K562 (cell line): ENCODE measurements around the gene FUCA2. TPM values are rescaled to one million over a fixed set of nuclear protein-coding genes. Genes with fewer than 3 reads are reported as not detected.

ENCODE experiments used
- ATAC-seq: fragments of 200-7000 bp; cut with Tn5 transposase; 3 replicates; pipeline ENCODE4 v1.9.1; 2020; ENCODE audit warnings: moderate library complexity
- BruUV-seq: library from RNA; stranded (reverse); fragments of 400-500 nt; replicated peaks from 2 replicates; lab custom pipeline; 2021; lab: Mats Ljungman, UMichigan
- CTCF ChIA-PET: fragments of 300-600 bp; formaldehyde crosslinking; extraction: SDS; loops from one replicate; lab custom pipeline; 2021; ENCODE audit warnings: low intra/inter-chr PET ratio; lab: Yijun Ruan, JAX
- POLR2A ChIA-PET: fragments of 300-600, 350-650 bp; sonication (Branson Sonifier 250); formaldehyde crosslinking; extraction: SDS; loops from one replicate; lab custom pipeline; 2021; ENCODE audit warnings: antibody characterized with exemption, inconsistent platforms; lab: Yijun Ruan, JAX
- DNase-seq, 4 experiments: peaks; one replicate each; pipeline versions ENCODE4 v3.0.0 to v3.0.0-alpha.2; 2011 to 2018; ENCODE audit warnings: low spot score in 3 of 4, mixed read lengths in 3 of 4; ENCODE audit errors: extremely low read depth in 1 of 4
- FAIRE-seq: peaks from 2 replicates; lab custom pipeline; 2011; peaks lifted over from hg19 to GRCh38; lab: Jason Lieb, UNC
- H2AFZ ChIP-seq: 2 replicates; pipeline ENCODE4 v1.6.0; 2011; ENCODE audit warnings: low read depth, low read length, control low read depth, inconsistent platforms
- H3K27ac ChIP-seq: fragments of 200-600 bp; 3 replicates; pipeline ENCODE4 v1.8.0; 2011; ENCODE audit warnings: low read depth, mild to moderate bottlenecking, control low read depth, inconsistent platforms, low read length, moderate library complexity, mixed read lengths; ENCODE audit errors: extremely low read depth
- H3K27me3 ChIP-seq, 2 experiments: fragments of 300-600 bp in 1 of 2; 2 replicates in 1 of 2; 3 replicates in 1 of 2; pipeline versions ENCODE4 v1.6.0 to v1.8.0; 2011; ENCODE audit warnings: inconsistent platforms in 2 of 2, low read length in 2 of 2, mild to moderate bottlenecking in 1 of 2, mixed read lengths in 1 of 2, moderate library complexity in 1 of 2; ENCODE audit not compliant: control insufficient read depth in 2 of 2, insufficient read depth in 2 of 2
- H3K36me3 ChIP-seq: fragments of 300-600 bp; 3 replicates; pipeline ENCODE4 v1.8.0; 2011; ENCODE audit warnings: mild to moderate bottlenecking, low read length, inconsistent platforms; ENCODE audit not compliant: control insufficient read depth, insufficient read depth
- H3K4me1 ChIP-seq, 2 experiments: fragments of 200-600 bp in 1 of 2; replicated peaks in 1 of 2; 2 replicates in 1 of 2; 3 replicates in 1 of 2; pipeline versions ENCODE4 v1.5.1 to v1.8.0; 2011; ENCODE audit warnings: inconsistent platforms in 2 of 2, low read length in 2 of 2, mild to moderate bottlenecking in 1 of 2, mixed read lengths in 1 of 2, moderate library complexity in 1 of 2; ENCODE audit not compliant: control insufficient read depth in 2 of 2, insufficient read depth in 2 of 2
- H3K4me2 ChIP-seq: 2 replicates; pipeline ENCODE4 v1.6.1; 2011; ENCODE audit warnings: low read length, control low read depth, inconsistent platforms, mixed read lengths; ENCODE audit not compliant: insufficient read depth
- H3K4me3 ChIP-seq: fragments of 200-600 bp; sonication (generic), shearing (Covaris generic); 2 replicates; pipeline ENCODE4 v1.5.1; 2016; ENCODE audit warnings: control low read depth, inconsistent platforms
- H3K79me2 ChIP-seq: fragments of 200-600 bp; 3 replicates; pipeline ENCODE4 v1.8.0; 2011; ENCODE audit warnings: low read length, inconsistent platforms; ENCODE audit not compliant: control insufficient read depth, insufficient read depth
- H3K9ac ChIP-seq, 2 experiments: 2 replicates each; pipeline versions ENCODE4 v1.6.0 to v1.6.1; 2011; ENCODE audit warnings: low read depth in 2 of 2, low read length in 2 of 2, control low read depth in 1 of 2, inconsistent platforms in 1 of 2, mild to moderate bottlenecking in 1 of 2, mixed read lengths in 1 of 2; ENCODE audit not compliant: insufficient read depth in 1 of 2
- H3K9me1 ChIP-seq: one replicate; pipeline ENCODE4 v1.6.0; 2011; ENCODE audit warnings: inconsistent platforms, mild to moderate bottlenecking, low read length, moderate library complexity; ENCODE audit not compliant: control insufficient read depth, insufficient read depth
- H3K9me3 ChIP-seq: replicated peaks from 2 replicates; pipeline ENCODE4 v1.5.1; 2011; ENCODE audit warnings: low read depth, low read length, inconsistent platforms; ENCODE audit not compliant: control insufficient read depth, insufficient read depth
- H4K20me1 ChIP-seq: replicated peaks from 2 replicates; pipeline ENCODE4 v1.6.1; 2011; ENCODE audit warnings: low read length, inconsistent platforms, mixed read lengths; ENCODE audit not compliant: control insufficient read depth, insufficient read depth
- FOXM1 ChIP-seq, 2 experiments: fragments of 450-650 bp in 1 of 2; sonication (generic) in 1 of 2; formaldehyde crosslinking in 1 of 2; IDR thresholded peaks; 2 replicates each; pipeline versions ENCODE4 v1.6.1 to v1.9.0; 2017 to 2022; ENCODE audit warnings: low read depth in 2 of 2, mild to moderate bottlenecking in 2 of 2, missing genetic modification reagents in 1 of 2, moderate library complexity in 1 of 2
- HNRNPK ChIP-seq: fragments of 200-400 bp; formaldehyde crosslinking; IDR thresholded peaks from one replicate; pipeline ENCODE4 v1.6.1; 2018; ENCODE audit warnings: mild to moderate bottlenecking, low read depth, low read length; ENCODE audit not compliant: poor library complexity, severe bottlenecking
- MAFF ChIP-seq: IDR thresholded peaks from 2 replicates; pipeline ENCODE4 v1.6.1; 2012; ENCODE audit warnings: low read length, improper control_type of control experiment
- RAD21 ChIP-seq, 2 experiments: fragments of 250-450 bp in 1 of 2; fragments of 450-650 bp in 1 of 2; sonication (Bioruptor Pico) in 1 of 2; formaldehyde crosslinking in 1 of 2; IDR thresholded peaks in 1 of 2; conservative IDR thresholded peaks in 1 of 2; 2 replicates each; pipeline versions ENCODE4 v1.4.0 to v1.8.0; 2020 to 2022; ENCODE audit warnings: mild to moderate bottlenecking in 2 of 2, moderate library complexity in 1 of 2
- ZFP30 ChIP-seq: fragments of 250-450 bp; sonication (Bioruptor Pico); IDR thresholded peaks from 2 replicates; pipeline ENCODE4 v1.8.0; 2022; ENCODE audit warnings: moderate library complexity, mild to moderate bottlenecking, inconsistent platforms, borderline replicate concordance
- ZNF395 ChIP-seq: fragments of 200-800 bp; sonication (Bioruptor generic); IDR thresholded peaks from 2 replicates; pipeline ENCODE4 v1.6.1; 2017; ENCODE audit warnings: missing genetic modification characterization, missing compliant biosample characterization
- ZNF79 ChIP-seq: fragments of 250-450 bp; sonication (Bioruptor Pico); IDR thresholded peaks from 2 replicates; pipeline ENCODE4 v1.4.0; 2020; ENCODE audit warnings: low read depth, mild to moderate bottlenecking, moderate library complexity
- whole genome bisulfite sequencing: fragments of 100-300 bp; shearing (Covaris generic); methylation state at CpG from one replicate; pipeline ENCODE4 v1.1.6; 2016; ENCODE audit warnings: low coverage, mixed read lengths; ENCODE audit not compliant: insufficient coverage; ENCODE audit errors: missing lambda C conversion rate; 5-methylcytosine and 5-hydroxymethylcytosine counted together
- in situ Hi-C: fragments of 300-500 bp; cut with MboI; formaldehyde crosslinking; loops from 4 replicates; pipeline ENCODE4 v1.15.0; 2018; ENCODE audit warnings: inconsistent platforms, mixed read lengths
- intact Hi-C: fragments of 100-400 bp; cut with micrococcal nuclease; formaldehyde crosslinking; loops from 2 replicates; pipeline ENCODE4 v1.14.2; 2022
- polyA plus RNA-seq, 8 experiments: library from polyadenylated mRNA; depleted of rRNA in 4 of 8; stranded (reverse) in 5 of 8; unstranded in 3 of 8; fragments of >200 nt; fragmentation: Nextera tagmentation in 2 of 8; fragmentation: Illumina TruSeq in 1 of 8; extraction: Ambion mirVana in 2 of 8; extraction: Trizol in 1 of 8; gene quantifications; 2 replicates each; pipeline versions ENCODE4 v1.2.1 to v1.2.3, GENCODE V29; 2011 to 2014; ENCODE audit warnings: inconsistent platforms in 1 of 8, missing spikeins in 1 of 8
- total RNA-seq, 7 experiments: library from RNA; depleted of rRNA in 6 of 7; stranded (reverse); fragments of >200 nt in 6 of 7; fragmentation: Illumina TruSeq in 2 of 7; extraction: Trizol in 2 of 7; gene quantifications; 2 replicates each; pipeline versions ENCODE4 v1.2.1 to v1.2.3, GENCODE V29; 2011 to 2021; ENCODE audit warnings: low replicate concordance in 1 of 7
- TF ChIP-seq, protein P1 (sequence below), 2 experiments: fragments of 150-350 bp in 1 of 2; IDR thresholded peaks; 2 replicates each; pipeline ENCODE4 v1.6.1; 2012 to 2016; ENCODE audit warnings: low read depth in 2 of 2, low read length in 2 of 2, mild to moderate bottlenecking in 1 of 2, moderate library complexity in 1 of 2

Gene FUCA2
- total and polyA plus RNA-seq, 9 of the 15 experiments (the other 6 are each of a cell fraction or from before 2014, with no cell fraction given), result 20.6 to 112 (median 79.3) TPM

DNA sequence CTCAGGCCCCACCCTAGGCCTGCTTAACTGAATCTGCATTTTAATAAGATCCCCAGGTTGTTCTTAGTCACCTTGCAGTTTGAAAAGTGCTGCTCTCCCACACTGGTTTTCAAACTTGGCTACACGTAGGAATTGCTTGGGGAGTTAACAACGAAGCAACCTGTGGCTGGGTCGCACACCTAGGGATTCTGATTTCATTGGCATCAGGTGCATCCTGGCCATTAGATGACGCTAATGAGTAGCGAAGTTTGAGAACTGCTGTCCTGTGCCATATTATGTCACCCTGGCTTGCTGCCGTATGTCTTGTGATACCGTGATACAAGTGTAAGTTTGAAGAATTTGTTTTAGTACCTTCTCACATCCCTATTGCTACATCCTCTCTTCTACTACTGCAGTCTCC is 28.2 kb upstream of the FUCA2 start (continued):
- TF ChIP-seq ZNF79 (no peak), RAD21 (CRISPR knock-in tag; conservative IDR thresholded peaks at IDR 0.05 in 1 of 2, IDR thresholded peaks at IDR 0.05 in 1 of 2) (peak in 1 of 2 experiments; percentile 17; a peak in 1 of 4 replicates)

GRCh38 chr6:143539106-143539505 is 27.6 kb upstream of the FUCA2 start:
- H3K79me2 ChIP-seq, result no peaks in the 10 kb centered on the region
- H3K27me3 ChIP-seq, result peaks cover 24 to 34% of the 10 kb centered on the region in 2 experiments
- ChIA-PET POLR2A (no interaction called here), CTCF (no interaction called here)
- no peak for TF ChIP-seq HNRNPK
- H3K4me3 ChIP-seq, result no peak overlapping the region
- H3K4me2 ChIP-seq, result no peak overlapping the region
- no peaks in the 10 kb centered on the region for H3K9me3 ChIP-seq
- BruUV-seq, result no TSS peak
- in situ Hi-C loops (no loop called here), intact Hi-C loops (no loop called here)
- H3K9ac ChIP-seq, result no peak overlapping the region
- peaks cover 0 to 7% of the 10 kb centered on the region in 2 experiments; a peak in 2 of 5 replicates for H3K4me1 ChIP-seq
- H2AFZ ChIP-seq, result no peak overlapping the region
- H4K20me1 ChIP-seq, result no peaks in the 10 kb centered on the region
- ATAC-seq (no peak), DNase-seq (no peak), FAIRE-seq (no peak)
- H3K27ac ChIP-seq, result no peak overlapping the region
- WGBS, result 18% methylated on average over 4 of the region's 4 CpGs
- no peaks in the 10 kb centered on the region for H3K9me1 ChIP-seq
- H3K36me3 ChIP-seq, result no peaks in the 10 kb centered on the region

DNA sequence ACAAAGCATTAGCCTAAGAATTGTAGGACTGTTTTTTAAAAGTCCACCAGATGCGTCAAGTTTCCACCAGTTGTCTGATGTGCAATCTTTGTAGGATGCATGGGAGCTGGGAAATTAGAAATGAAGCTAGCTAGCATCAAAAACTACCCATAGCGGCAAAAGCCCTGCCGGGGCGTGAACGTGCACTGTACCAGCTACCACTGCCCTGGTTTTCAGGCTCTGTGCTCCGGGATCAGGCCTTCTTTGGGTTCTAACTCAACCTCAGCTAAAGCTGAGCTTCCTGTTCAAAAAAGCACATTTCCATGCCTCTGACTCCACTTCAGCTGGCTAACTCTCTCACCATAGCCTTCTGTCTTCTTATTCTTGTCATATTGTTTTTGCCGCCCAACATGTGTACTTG is 26.9 kb upstream of the FUCA2 start:
- no peak overlapping the region for H3K9ac ChIP-seq
- BruUV-seq, result no TSS peak
- ChIA-PET POLR2A (no interaction called here), CTCF (no interaction called here)
- H3K79me2 ChIP-seq, result no peaks in the 10 kb centered on the region
- no peaks in the 10 kb centered on the region for H3K9me3 ChIP-seq
- intact Hi-C loops, result no loop called here
- H3K27me3 ChIP-seq, result peaks cover 24 to 35% of the 10 kb centered on the region in 2 experiments
- FAIRE-seq (no peak), DNase-seq (no peak), ATAC-seq (no peak)
- H3K36me3 ChIP-seq, result no peaks in the 10 kb centered on the region
- 62% methylated on average over 7 of the region's 7 CpGs for WGBS
- no peaks in the 10 kb centered on the region for H3K9me1 ChIP-seq
- no peaks in the 10 kb centered on the region for H4K20me1 ChIP-seq
- no peak overlapping the region for H2AFZ ChIP-seq
- H3K4me3 ChIP-seq, result no peak overlapping the region
- H3K4me1 ChIP-seq, result peaks cover 0 to 7% of the 10 kb centered on the region in 2 experiments; a peak in 2 of 5 replicates
- no peak overlapping the region for H3K27ac ChIP-seq
- H3K4me2 ChIP-seq, result no peak overlapping the region
- in situ Hi-C loops, result no loop called here
- TF ChIP-seq FOXM1 (IDR thresholded peaks at IDR 0.05; ENCODE audit: low read depth), result no peak
- TF ChIP-seq FOXM1 (CRISPR knock-in tag; IDR thresholded peaks at IDR 0.05; ENCODE audit: low read depth), result no peak
- TF ChIP-seq MAFF, result no peak
- TF ChIP-seq, protein P1, sequence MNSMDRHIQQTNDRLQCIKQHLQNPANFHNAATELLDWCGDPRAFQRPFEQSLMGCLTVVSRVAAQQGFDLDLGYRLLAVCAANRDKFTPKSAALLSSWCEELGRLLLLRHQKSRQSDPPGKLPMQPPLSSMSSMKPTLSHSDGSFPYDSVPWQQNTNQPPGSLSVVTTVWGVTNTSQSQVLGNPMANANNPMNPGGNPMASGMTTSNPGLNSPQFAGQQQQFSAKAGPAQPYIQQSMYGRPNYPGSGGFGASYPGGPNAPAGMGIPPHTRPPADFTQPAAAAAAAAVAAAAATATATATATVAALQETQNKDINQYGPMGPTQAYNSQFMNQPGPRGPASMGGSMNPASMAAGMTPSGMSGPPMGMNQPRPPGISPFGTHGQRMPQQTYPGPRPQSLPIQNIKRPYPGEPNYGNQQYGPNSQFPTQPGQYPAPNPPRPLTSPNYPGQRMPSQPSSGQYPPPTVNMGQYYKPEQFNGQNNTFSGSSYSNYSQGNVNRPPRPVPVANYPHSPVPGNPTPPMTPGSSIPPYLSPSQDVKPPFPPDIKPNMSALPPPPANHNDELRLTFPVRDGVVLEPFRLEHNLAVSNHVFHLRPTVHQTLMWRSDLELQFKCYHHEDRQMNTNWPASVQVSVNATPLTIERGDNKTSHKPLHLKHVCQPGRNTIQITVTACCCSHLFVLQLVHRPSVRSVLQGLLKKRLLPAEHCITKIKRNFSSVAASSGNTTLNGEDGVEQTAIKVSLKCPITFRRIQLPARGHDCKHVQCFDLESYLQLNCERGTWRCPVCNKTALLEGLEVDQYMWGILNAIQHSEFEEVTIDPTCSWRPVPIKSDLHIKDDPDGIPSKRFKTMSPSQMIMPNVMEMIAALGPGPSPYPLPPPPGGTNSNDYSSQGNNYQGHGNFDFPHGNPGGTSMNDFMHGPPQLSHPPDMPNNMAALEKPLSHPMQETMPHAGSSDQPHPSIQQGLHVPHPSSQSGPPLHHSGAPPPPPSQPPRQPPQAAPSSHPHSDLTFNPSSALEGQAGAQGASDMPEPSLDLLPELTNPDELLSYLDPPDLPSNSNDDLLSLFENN (IDR thresholded peaks at IDR 0.05; ENCODE audit: low read depth in 2 of 2, low read length in 2 of 2), result no peak
- TF ChIP-seq ZNF395 (CRISPR knock-in tag), result no peak
- no peak for TF ChIP-seq ZFP30
